A549 (cell line): ENCODE data around the gene GPX2. TPM values are rescaled to one million over a fixed set of nuclear protein-coding genes. Genes with fewer than 3 reads are reported as not detected.

Experiments used
- ATAC-seq, 2 experiments: fragments of 200-7000 bp in 1 of 2; fragments of >200 bp in 1 of 2; cut with Nextera tagmentation in 1 of 2; cut with Tn5 transposase in 1 of 2; 3 replicates each; pipeline versions ENCODE4 v1.8.0 to v1.9.1; 2018 to 2020; ENCODE audit warnings: mild to moderate bottlenecking in 1 of 2, moderate library complexity in 1 of 2
- CTCF ChIA-PET: fragments of 300-600 bp; sonication (Branson Sonifier 250); formaldehyde crosslinking; extraction: SDS; loops from one replicate; lab custom pipeline; 2021; ENCODE audit warnings: antibody characterized with exemption, inconsistent platforms; lab: Yijun Ruan, JAX
- POLR2A ChIA-PET: fragments of 350-600 bp; formaldehyde crosslinking; extraction: SDS; loops from one replicate; lab custom pipeline; 2021; ENCODE audit warnings: antibody characterized with exemption, inconsistent platforms; lab: Yijun Ruan, JAX
- DNase-seq, 2 experiments: peaks; one replicate each; pipeline versions ENCODE4 v3.0.0 to v3.0.0-alpha.2; 2011 to 2016; ENCODE audit warnings: low read depth in 1 of 2, low spot score in 1 of 2
- FAIRE-seq: peaks from 2 replicates; lab custom pipeline; 2011; peaks lifted over from hg19 to GRCh38; lab: Jason Lieb, UNC
- H3K27ac ChIP-seq, 2 experiments: fragments of >200 bp; sonication (Bioruptor Twin); formaldehyde crosslinking; 3 replicates each; pipeline ENCODE4 v1.5.1; 2016 to 2017
- H3K4me1 ChIP-seq: fragments of >200 bp; sonication (Bioruptor Twin); formaldehyde crosslinking; 3 replicates; pipeline ENCODE4 v1.6.1; 2016
- H3K4me2 ChIP-seq: fragments of >200 bp; sonication (Bioruptor Twin); formaldehyde crosslinking; 3 replicates; pipeline ENCODE4 v1.6.1; 2016
- H3K4me3 ChIP-seq: fragments of >200 bp; sonication (Bioruptor Twin); formaldehyde crosslinking; 3 replicates; pipeline ENCODE4 v1.5.1; 2016
- H3K9me3 ChIP-seq: fragments of >200 bp; sonication (Bioruptor Twin); formaldehyde crosslinking; 3 replicates; pipeline ENCODE4 v1.6.1; 2016
- EHF ChIP-seq: fragments of 250-450 bp; sonication (Bioruptor Pico); IDR thresholded peaks from 2 replicates; pipeline ENCODE4 v1.5.0; 2020; ENCODE audit warnings: mild to moderate bottlenecking
- EP300 ChIP-seq, 2 experiments: fragments of >200 bp; sonication (Bioruptor Twin); formaldehyde crosslinking; IDR thresholded peaks; 2 replicates in 1 of 2; 3 replicates in 1 of 2; pipeline ENCODE4 v1.6.1; 2016 to 2017
- ESRRA ChIP-seq: fragments of 150-350 bp; IDR thresholded peaks from 2 replicates; pipeline ENCODE4 v1.6.1; 2014; ENCODE audit warnings: mild to moderate bottlenecking, low read length, borderline replicate concordance
- FOSB ChIP-seq: fragments of 250-450 bp; sonication (Bioruptor Pico); IDR thresholded peaks from 2 replicates; pipeline ENCODE4 v1.5.0; 2020; ENCODE audit warnings: mild to moderate bottlenecking, moderate library complexity
- GATA3 ChIP-seq: IDR thresholded peaks from 2 replicates; pipeline ENCODE4 v1.6.1; 2012; ENCODE audit warnings: borderline replicate concordance
- HEYL ChIP-seq: fragments of 250-450 bp; sonication (Bioruptor Pico); IDR thresholded peaks from 2 replicates; pipeline ENCODE4 v1.8.0; 2021; ENCODE audit warnings: mild to moderate bottlenecking, moderate library complexity
- HMGXB4 ChIP-seq: fragments of 250-450 bp; sonication (Bioruptor Pico); IDR thresholded peaks from 2 replicates; pipeline ENCODE4 v1.5.0; 2021; ENCODE audit warnings: mild to moderate bottlenecking, moderate library complexity, borderline replicate concordance
- HOXB13 ChIP-seq: fragments of 250-450 bp; sonication (Bioruptor Pico); IDR thresholded peaks from 2 replicates; pipeline ENCODE4 v1.5.0; 2020; ENCODE audit warnings: low read depth, mild to moderate bottlenecking, moderate library complexity
- NFE2L2 ChIP-seq: fragments of 150-350 bp; conservative IDR thresholded peaks from 2 replicates; pipeline ENCODE4 v1.6.1; 2014; ENCODE audit warnings: low read length
- PHF8 ChIP-seq: fragments of 200-600 bp; sonication (generic); IDR thresholded peaks from 2 replicates; pipeline ENCODE4 v1.6.1; 2016; ENCODE audit warnings: low read depth, mild to moderate bottlenecking, antibody characterized with exemption, moderate library complexity, borderline replicate concordance
- POLR2A ChIP-seq: IDR thresholded peaks from 2 replicates; pipeline ENCODE4 v1.6.1; 2012; ENCODE audit warnings: mild to moderate bottlenecking, low read length
- POLR2AphosphoS2 ChIP-seq: conservative IDR thresholded peaks from 2 replicates; pipeline ENCODE4 v1.6.1; 2012; ENCODE audit warnings: low read length, improper control_type of control experiment, inconsistent platforms
- TFCP2L1 ChIP-seq: fragments of 250-450 bp; sonication (Bioruptor Pico); IDR thresholded peaks from 2 replicates; pipeline ENCODE4 v1.5.0; 2021; ENCODE audit warnings: mild to moderate bottlenecking
- ZC3H11A ChIP-seq: fragments of 450-650 bp; IDR thresholded peaks from 2 replicates; pipeline ENCODE4 v1.6.1; 2014; ENCODE audit warnings: antibody characterized with exemption, mild to moderate bottlenecking
- ZFP36 ChIP-seq: fragments of 450-650 bp; IDR thresholded peaks from 2 replicates; pipeline ENCODE4 v1.6.1; 2014; ENCODE audit warnings: borderline replicate concordance; ENCODE audit not compliant: partially characterized antibody
- ZNF302 ChIP-seq: fragments of 250-450 bp; sonication (Bioruptor Pico); IDR thresholded peaks from 2 replicates; pipeline ENCODE4 v1.9.0; 2021; ENCODE audit warnings: inconsistent platforms, mild to moderate bottlenecking, moderate library complexity
- WGBS: methylation state at CpG from one replicate; pipeline ENCODE4 v1.1.6; 2017; ENCODE audit errors: missing lambda C conversion rate; 5-methylcytosine and 5-hydroxymethylcytosine counted together
- polyA plus RNA-seq, 4 experiments: library from polyadenylated mRNA; depleted of rRNA in 3 of 4; stranded (reverse); fragments of >200 nt; fragmentation: RNase III in 1 of 4; extraction: RNeasy Plus Mini Kit Qiagen cat#74134 plus additional on column Dnase treatment in 1 of 4; gene quantifications; 2 replicates in 3 of 4; 3 replicates in 1 of 4; pipeline ENCODE4 v1.2.3, GENCODE V29; 2011 to 2017
- TF ChIP-seq, protein P1 (sequence below): fragments of >200 bp; sonication (Bioruptor Twin); formaldehyde crosslinking; IDR thresholded peaks from 2 replicates; pipeline ENCODE4 v1.6.1; 2016
- TF ChIP-seq, protein P2 (sequence below): IDR thresholded peaks from 2 replicates; pipeline ENCODE4 v1.6.1; 2012
- TF ChIP-seq, protein P3 (sequence below): fragments of 150-350 bp; IDR thresholded peaks from 2 replicates; pipeline ENCODE4 v1.6.1; 2014; ENCODE audit warnings: low read depth, mild to moderate bottlenecking, low read length

The GPX2 gene
- polyA plus RNA-seq, 2 of the 4 experiments (the other 2 are of a cell fraction), result 382 to 876 TPM

DNA sequence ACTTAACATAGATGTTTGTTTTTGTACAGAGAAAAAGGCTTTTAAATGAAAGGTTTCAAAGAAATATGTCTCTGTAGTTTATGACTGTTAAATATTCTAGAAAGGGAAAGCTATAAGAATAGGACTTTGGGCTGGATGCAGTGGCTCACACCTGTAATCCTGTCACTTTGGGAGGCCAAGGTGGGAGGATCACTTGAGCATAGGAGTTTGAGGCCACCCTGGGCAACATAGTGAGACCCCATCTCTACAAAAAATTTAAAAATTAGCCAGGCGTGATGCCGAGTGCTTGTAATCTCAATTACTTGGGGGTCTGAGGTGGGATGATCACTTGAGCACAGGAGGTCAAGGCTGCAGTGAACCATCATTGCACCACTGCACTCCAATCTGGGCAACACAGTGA lies 11.4 kb downstream of the GPX2 start:
- no peak for DNase-seq
- Histone ChIP-seq H3K9me3 (no peaks in the 10 kb centered on the region), H3K4me1 (peaks cover 1% of the 10 kb centered on the region; the same call in 2 of the 3 replicates), H3K4me2 (no peak overlapping the region), H3K27ac (no peak overlapping the region), H3K4me3 (no peak overlapping the region)
- WGBS, result 98% methylated on average over 2 of the region's 2 CpGs
- no peak for FAIRE-seq
- TF ChIP-seq HOXB13 (CRISPR knock-in tag) (no peak), PHF8 (no peak), TFCP2L1 (CRISPR knock-in tag) (no peak), ESRRA (no peak), EP300 (IDR thresholded peaks at IDR 0.05) (no peak), NFE2L2 (no peak), FOSB (CRISPR knock-in tag) (no peak), POLR2AphosphoS2 (no peak), EHF (CRISPR knock-in tag) (no peak)
- TF ChIP-seq, protein P1, sequence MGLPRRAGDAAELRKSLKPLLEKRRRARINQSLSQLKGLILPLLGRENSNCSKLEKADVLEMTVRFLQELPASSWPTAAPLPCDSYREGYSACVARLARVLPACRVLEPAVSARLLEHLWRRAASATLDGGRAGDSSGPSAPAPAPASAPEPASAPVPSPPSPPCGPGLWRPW, result no peak
- POLR2A ChIA-PET, result no interaction called here
- no peak for ATAC-seq
- CTCF ChIA-PET, result interaction anchor here (0.6 to 1.3 kb wide), 4 partner anchors 89 to 182 kb away, joined by 3 to 5 read pairs (median 3); no protein-coding TSS in a partner anchor

- CTCF ChIA-PET, result interaction anchor here (1.3 kb wide), 1 partner anchor 89 kb away, joined by 3 read pairs; no protein-coding TSS in a partner anchor
- ATAC-seq, result no peak
- FAIRE-seq, result no peak
Observed at GRCh38 chr14:64930085-64930843, 12.3 kb downstream of the GPX2 start.

More at GRCh38 chr14:64930085-64930843, 12.3 kb downstream of the GPX2 start:
- Histone ChIP-seq H3K9me3 (no peaks in the 10 kb centered on the region), H3K4me3 (no peak overlapping the region), H3K4me1 (no peaks in the 10 kb centered on the region; the same call in 2 of the 3 replicates), H3K4me2 (no peak overlapping the region)
- POLR2A ChIA-PET, result no interaction called here
- no peak for DNase-seq
- TF ChIP-seq HEYL (CRISPR knock-in tag) (no peak), ZNF302 (CRISPR knock-in tag) (no peak), GATA3 (no peak), POLR2A (no peak), EP300 (IDR thresholded peaks at IDR 0.05) (no peak), HMGXB4 (CRISPR knock-in tag) (no peak), POLR2AphosphoS2 (no peak), ZFP36 (no peak), ZC3H11A (no peak), ESRRA (no peak)
- TF ChIP-seq, protein P2, sequence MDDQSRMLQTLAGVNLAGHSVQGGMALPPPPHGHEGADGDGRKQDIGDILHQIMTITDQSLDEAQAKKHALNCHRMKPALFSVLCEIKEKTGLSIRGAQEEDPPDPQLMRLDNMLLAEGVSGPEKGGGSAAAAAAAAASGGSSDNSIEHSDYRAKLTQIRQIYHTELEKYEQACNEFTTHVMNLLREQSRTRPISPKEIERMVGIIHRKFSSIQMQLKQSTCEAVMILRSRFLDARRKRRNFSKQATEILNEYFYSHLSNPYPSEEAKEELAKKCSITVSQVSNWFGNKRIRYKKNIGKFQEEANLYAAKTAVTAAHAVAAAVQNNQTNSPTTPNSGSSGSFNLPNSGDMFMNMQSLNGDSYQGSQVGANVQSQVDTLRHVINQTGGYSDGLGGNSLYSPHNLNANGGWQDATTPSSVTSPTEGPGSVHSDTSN, result no peak
- TF ChIP-seq, protein P3, sequence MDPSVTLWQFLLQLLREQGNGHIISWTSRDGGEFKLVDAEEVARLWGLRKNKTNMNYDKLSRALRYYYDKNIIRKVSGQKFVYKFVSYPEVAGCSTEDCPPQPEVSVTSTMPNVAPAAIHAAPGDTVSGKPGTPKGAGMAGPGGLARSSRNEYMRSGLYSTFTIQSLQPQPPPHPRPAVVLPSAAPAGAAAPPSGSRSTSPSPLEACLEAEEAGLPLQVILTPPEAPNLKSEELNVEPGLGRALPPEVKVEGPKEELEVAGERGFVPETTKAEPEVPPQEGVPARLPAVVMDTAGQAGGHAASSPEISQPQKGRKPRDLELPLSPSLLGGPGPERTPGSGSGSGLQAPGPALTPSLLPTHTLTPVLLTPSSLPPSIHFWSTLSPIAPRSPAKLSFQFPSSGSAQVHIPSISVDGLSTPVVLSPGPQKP, result no peak
- TF ChIP-seq, all 56 proteins: peak for 0
- 91% methylated on average over 3 of the region's 3 CpGs for WGBS
- no peak overlapping the region for H3K27ac ChIP-seq
